ENCODE results near the gene CDCA4.
A peak's percentile ranks its signal among the peaks of the same experiment; 100 is the strongest.

Gene CDCA4

DNA sequence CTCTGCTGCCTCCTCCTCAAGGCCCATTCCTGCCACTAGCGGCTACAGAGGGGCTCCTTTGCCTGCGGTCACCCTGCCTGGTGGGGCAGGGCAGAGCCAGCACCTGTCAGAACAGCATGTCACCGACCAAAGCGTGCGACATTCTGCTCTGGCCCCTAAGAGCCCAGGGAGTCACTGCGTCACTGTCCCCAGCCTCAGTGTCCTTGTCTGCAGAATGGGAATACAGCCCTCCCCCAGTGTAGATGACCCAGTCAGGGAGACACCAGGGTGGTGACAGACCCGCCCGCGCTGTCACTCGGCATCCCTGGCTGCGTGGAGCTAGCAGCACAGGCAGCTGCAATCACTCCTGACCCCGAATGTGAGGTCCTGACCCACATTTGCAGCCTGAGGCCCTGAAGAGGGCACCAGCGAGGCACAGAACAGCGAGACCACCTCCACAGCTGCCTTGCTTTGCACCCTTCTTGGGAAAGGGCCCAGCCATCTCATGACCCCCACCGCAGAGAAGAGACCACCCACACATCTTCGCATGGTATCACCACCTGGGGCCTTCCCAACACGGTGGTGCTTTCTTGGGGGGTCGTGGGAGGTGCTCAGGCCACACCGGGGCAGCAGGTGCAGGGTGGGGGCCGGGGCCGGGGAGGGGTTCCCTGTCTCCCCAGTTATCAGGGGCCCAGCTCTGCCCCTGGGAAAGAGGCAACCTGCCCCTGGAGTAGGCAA lies 45.2 kb downstream of the CDCA4 start:
- no peak for DNase-seq (ENCODE audit: low spot score)

DNA sequence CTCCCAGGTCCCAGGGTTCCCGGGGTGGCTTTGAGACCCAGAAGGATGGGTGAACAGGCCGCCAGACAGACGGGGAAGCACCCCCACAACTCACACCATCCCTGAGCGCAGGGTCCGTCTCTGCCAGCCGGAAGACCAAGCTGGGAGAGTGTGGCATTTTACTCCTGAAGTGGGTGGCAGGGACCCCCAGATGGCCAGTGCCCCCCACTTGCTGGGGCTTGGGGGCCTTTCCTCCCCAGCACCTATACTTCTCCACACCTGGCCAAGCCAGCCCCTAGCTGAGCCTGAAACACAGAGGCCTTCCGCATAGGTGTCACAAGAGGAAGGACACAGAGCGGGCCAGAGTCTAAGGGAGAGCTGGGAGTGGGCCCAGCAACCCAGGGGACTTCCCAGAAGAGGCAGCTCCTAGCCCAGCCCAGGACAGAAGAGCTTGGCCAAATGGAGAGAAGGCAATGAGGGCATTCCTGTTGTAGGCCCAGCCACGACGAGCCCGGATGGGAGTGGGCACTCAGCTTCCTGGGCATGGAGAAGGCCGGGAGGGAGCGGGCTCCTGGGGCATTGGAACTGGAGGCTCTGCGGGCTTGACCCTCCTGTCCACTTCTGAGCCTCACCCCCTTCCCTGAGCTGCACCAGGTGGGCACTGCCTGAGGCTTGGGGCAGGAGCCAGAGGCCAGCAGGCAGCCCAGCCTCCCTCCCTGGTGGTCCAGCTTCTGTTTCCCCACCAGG lies 46.1 kb downstream of the CDCA4 start:
- no peak for DNase-seq (ENCODE audit: low spot score)

DNA sequence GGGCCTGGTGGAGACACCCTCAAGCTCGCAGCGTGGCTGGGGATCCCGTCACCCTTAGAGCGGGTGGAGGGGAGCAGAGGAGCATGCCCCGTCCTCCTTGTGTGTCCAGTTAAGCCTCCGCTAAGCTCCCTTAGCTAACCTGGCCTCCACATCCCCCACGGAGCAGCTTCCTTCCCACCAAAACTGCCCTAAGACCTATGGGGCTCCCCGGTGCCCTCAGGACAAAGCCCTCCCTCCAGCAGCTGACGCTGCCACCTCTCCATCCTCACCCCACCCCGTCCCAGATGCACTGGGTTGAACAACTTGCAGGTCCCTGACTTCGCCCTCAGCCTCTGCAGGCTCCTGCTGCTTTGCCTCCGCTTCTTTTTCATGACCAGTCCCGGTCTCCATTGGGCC lies 46.7 kb downstream of the CDCA4 start:
- DNase-seq (ENCODE audit: low spot score) = no peak

DNA sequence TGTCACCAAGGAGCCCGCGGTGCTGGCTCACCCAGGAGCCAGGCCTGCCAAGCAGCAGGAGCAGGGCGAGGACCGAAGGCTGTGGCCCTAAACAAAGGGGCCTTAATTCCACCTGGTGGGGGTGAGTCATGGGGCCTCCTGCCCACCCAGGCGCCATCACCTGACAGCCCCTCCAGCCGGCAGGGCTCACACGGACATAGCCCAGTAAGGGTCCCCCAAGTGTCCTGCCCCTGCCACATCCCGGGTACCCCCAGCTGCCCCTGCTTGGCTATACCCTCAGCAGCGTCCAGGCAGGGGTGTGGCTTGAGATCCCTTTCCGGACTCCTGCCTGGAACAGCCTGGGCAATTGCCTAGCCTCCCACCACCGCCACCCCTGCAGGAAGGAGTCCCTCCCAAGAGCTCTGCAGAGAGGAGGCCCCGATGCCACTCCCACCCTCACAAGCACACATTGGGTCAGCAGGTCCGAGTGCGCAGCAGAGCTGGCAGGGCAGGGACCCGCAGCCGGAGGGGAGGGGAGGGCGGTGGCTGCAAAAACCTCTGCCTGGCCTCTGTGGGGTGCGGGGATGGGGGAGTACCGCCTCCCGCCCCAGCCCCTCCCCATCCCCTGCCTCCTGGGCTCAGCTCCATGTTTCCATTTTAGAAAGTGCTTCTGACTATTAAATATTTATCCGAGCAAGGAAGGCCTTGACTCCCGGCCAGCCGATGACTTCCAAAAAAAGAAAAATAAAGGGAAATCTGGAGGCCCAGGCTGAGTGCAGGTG lies 47.3 kb downstream of the CDCA4 start:
- DNase-seq (ENCODE audit: low spot score) = peak; percentile 56

DNA sequence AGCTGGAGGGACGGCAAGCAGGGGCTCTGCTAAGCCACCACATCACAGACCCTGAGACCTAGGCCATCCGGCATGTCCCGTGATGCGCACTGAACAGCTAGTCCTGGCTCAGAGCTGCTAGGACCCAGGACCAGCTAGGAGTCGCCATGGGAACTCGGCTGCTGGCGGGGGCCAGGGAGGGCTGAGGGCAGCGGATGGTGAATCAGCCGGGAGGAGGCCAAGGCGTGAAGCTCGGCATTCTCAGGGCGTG lies 47.8 kb downstream of the CDCA4 start:
- peak; percentile 95 for DNase-seq (ENCODE audit: low spot score)

DNA sequence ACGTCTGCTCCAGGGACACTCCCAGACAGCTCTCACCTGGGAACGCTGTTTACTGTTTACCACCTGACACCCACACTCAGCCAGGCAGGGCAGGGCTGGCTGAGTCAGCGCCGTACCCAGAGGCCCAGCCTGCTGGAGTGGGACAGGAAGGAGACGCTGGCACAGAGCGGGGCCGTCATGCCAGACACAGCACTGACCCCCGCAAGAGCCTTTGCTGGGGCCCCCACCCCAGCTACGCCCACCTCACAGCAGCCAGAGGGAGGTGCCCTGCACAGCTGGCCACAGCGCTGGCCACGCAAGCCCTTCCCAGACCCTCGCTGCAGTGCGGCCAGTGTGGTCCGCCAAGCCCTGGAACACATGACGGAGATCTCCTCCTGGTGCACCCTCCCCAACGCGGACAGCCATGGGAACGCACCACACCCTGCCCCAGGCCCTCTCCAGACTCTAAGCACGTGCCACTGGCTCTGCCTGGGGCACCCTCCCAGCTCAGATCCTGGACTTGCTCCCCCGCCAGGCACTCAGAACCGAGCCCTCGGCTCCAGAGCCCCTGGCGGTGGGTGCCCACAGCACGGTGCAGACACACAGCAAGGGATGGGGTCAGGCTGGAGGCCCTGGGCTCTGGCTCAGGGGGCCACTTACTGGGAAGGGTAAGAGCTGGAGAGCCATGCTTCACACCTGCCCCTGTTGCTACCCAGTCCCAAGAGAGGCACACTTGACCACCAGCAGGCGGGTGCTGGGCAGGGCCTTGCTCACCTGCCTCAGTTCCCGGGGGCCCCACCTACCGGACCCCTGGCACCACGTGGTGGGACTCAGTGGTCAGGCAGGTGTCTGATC lies 48.4 kb downstream of the CDCA4 start:
- DNase-seq (ENCODE audit: low spot score) = no peak

DNA sequence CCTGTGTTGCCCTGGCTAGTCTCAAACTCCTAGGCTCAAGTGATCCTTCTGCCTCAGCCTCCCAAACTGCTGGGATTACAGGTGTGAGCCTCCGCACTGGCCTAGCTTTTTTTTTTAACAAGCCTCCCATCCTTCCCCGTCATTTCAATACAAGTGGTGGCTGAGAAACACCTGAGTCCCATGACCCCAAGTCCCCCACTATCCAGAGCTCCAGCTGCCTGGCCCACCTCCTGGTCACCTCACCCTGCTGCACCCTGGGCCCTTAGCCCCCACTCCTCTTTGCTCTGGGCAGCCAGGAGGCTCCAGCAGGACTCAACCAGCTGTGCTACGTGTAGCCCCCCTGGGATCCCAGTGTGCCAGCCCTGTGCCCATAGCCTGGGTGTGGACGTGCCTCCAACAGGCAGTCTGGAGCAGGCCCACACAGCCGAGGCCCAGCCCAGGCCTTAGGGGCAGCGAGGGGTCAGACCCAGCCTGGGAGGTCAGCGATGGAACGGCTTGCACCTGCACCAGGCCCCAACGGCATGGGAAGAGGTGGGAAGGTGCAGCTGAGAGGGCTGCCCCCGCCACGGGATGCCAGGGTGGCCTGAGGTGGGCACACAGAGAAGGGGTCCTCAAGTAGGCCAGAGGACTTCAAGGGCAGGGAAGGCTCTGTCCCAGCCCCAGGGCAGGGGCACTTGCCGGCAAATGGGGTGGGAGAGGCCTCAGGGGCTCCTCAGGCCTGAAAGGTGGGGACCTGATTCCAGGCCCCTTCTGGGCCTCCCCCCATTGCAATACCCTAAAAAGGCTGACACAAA lies 49.2 kb downstream of the CDCA4 start:
- DNase-seq (ENCODE audit: low spot score) = no peak

DNA sequence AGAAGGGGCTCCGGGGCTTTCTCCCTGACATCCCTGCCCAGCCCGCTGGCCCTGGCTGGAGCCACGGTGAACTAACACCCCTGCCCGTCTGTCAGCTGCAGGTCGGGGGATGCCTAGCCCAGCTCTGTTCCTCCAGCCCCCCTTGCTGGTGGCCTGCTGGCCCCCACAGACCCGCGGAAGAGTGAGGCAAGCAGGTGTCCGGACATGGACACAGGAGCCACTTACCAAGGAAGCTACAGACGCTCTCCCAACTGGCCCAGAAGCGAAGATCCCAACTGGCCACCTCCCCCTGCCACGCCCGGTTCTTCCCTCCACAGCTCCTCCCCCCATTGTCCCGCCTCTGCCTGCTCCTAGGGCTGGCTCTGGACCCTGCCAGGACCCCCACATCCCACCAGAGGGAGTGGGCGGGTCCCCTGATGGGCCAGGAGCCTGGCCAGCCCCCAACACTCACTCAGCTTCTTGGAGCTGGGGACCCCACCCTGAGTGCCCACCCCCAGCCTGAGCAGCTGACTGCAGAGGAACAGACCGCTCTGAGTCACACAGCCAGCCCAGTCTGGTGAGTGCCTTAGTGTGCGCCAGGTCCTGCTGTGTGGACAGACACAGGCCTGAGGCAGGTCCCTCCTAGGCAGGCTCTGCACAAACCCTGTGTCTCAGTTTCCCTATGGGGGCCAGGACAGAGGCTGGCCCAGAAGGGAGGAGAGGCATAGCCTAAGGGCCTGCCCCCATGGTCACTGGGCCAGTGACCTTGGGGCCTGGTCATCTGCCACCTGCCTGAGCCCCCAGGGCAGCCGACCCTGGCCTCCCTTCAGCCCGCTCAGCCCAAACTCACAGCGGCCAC lies 50.4 kb downstream of the CDCA4 start:
- DNase-seq (ENCODE audit: low spot score) = peak; percentile 71

DNA sequence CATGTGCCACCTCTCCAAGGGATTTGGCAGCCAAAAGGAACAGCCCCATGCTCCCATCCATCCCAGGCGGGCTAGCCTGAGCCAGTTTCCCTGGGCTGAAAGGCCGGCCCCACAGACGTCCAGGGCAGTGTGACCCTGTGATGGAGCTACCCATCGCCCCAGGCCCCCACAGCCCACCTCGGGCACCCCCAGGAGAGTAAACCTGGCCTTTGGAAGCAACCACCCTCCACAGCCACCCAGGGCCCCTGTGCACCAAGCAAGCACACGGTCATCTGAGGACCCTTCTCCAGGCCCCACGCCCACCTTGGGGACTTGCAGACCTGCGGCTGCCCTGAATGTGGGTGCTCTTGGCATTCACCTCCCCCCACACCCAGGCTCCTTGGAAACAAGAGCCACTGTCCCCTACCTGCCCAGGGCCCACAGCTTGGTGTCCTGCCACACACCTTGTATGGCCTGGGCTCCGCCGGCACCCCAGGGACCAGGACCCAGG lies 51.1 kb downstream of the CDCA4 start:
- DNase-seq (ENCODE audit: low spot score) = no peak

DNA sequence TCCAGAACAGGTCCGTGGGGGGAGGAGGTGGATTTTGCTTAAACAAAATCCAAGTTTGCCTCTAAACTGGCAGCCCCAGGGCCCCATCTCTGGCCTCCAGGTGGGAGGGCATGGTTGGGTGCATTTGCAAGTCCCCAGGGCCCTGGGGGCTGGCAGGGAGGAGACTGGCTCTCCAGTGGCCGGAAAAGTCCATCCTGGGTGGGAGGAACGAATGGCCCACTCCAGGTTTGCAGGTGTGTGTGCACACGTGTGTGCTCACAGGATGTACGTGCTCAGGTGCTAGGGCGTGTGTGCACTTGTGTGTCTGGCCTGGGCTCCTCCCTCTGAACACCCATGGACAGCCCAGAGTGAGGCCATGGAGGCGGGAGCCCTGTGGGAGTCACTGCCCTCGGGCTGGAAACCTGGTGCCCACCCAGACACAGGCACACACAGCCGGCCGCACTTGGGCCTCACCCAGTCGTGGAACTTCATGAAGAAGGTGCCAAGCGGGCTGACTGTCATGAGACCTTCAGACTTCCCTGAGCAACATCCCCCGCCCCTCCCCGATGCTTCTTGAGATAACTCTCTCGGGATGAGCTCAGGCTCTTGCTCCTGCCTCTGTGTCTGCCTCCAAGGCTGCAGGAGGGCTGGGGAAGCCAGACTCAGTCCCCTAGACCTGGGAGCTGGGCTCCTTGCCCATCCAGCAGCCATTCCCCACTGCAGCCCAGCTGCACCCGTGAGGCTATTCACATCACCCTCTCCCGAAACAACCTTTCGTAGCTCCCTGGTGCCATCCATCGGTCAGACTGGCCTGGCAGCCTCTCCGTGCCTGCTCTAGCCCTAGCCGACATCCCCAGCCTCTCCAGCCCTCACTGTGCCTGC lies 52.1 kb downstream of the CDCA4 start:
- DNase-seq (ENCODE audit: low spot score) = no peak

DNA sequence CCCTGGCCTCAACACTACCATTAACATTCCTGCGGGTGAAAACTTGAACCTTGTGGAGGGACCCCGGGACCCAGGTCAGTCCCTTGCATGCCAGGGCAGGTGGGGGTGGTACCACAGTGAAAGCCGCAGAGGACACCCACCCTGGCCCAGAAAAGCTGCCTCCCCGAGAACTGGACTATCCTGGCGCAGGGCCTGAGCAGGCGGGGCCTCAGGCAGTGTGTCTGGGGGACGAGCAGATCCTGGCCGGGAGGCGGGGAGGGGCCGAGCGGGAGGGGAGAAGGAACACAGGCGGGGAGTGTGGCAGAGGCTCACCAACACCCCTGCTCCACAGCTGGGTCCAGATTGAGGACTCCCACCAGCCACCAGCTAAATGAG lies 52.7 kb downstream of the CDCA4 start:
- DNase-seq (ENCODE audit: low spot score) = peak; percentile 73

DNA sequence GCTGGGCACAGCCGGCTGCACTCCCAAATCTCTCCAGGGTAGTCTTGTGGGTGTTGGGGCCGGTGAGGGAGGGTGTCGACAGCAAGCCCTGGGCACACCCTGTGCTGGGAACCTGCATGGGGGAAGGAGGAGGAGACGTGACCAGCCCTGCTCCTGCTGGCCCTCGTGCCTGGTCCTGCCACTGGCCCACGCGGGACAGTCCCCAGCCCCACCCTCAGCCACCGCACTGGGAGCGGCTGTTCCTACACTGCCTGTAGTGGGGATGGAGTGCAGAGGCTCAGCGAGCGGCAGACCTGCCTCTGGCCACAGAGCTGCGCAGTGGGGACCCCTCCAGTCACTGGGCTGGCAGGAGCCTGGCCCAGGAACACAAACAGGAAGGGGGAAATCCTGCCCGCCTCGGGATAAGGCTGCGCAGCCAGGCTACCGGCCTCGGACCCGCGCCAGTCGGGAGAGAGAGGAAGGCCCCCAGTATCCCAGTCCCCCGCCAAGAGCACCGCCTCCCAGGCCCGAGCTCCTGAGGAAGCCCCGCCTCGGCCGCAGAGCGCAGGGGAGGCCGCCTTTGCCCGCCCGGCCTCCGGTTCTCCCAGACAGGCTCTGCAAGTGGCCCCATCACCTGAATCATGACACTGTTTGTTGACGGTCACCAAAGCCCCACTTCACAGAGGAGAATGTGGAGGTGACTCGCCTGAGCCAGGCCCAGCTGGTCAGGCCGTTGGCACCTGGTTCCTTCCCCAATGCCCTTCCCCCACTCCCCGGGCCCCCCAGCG lies 53.3 kb downstream of the CDCA4 start:
- peak; percentile 58 for DNase-seq (ENCODE audit: low spot score)

DNA sequence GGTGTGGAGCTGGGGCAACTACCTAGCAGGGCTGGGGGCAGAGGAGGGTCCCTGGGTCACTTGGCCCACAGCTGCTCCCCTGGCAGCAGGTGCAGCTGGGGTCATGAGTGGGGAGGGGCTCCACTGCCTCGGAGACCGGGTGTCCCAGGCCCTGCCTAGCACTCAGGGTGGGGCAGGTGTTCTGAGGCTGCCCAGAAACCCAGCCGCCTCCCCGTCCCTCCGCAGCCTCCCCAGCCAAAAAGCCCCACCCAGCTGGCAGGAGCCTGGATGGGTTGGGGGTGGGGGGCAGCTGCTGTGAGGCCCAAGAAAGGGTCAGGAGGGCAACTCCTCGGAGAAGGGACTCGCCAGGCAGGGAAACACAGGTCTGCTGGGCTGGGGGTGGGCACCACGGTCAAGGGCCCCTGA lies 53.9 kb downstream of the CDCA4 start:
- no peak for DNase-seq (ENCODE audit: low spot score)

DNA sequence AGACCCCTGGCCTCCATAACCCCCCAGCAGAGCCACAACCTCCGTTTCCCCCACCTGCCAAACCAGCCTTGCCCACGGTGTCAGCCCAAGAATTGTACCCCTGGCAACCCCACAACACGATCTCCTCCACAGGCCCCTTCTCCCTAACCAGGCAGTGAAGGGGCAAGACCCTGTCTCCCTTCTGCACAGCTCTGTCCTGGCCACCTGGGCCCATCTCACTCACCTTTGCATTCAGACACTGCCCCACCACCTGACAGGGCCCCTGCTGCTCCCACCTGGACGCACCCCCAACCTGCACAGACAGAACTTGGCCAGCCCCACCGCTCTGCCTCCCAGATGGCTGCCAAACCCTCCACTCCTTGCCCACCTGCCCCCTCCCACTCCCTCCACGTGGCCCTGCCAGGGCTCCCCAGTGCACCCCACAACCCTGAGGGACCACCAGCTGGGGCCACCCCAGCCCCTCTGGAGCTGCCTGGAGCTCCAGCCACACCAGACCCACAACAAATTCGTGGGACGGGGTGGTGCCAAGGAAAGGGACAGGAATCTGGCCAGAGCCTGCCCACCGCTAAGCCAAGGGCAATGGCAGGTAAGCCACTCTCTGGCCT lies 54.5 kb downstream of the CDCA4 start:
- no peak for DNase-seq (ENCODE audit: low spot score)

DNA sequence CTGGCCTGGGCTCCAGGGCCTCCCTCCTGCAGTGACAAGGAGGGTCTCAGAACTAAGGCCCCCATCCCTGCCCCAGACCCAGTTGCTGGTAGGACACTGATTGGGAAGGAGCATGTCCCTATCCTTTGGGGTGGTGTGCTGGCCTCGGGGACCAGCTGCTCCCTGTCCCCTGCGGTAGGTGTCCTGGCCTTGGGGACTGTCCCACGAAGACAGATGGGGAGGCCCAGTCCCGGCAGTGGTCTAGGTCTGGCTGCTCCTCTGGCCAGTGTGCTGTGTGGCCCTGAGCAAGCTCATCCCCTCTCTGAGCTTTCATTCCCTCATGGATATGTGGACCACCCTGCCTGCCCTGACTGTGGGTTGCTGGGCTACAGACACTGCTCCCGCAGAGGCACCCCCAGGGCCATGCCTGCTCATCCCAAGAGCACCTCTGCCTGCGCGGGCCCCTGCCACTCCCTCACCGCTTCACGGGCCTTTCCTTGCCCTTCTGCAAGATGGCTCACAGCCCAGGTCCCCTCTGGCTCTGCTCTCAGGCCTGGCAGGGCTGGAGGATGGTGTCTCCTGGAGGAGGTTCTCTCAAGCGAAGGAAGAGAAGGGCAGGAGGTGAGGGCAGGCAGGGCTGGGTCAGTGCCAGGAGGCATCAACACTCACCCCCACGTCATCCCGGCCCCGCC lies 55.2 kb downstream of the CDCA4 start:
- no peak for DNase-seq (ENCODE audit: low spot score)

DNA sequence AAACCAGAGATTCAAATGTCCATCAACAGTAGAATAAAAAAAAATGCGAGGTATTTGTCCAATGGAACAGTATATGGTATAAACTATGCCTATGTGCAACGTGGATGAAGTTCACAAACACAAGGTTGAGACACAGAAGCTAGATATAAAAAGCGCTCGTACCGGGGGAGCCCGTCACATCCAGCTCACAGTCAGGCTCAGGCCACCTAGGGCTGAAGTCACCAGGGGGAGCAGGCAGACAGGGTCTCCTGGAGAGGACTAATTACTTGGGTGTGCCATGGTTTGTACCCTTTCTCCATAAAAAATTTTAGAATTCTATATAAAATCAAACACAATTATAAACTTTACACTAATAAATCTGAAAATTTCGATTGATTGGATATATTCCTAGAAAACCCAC lies 56.3 kb downstream of the CDCA4 start:
- DNase-seq (ENCODE audit: low spot score) = no peak

All from AG08396 (cell line).